Testis (tissue), 3 donors: Measurements from ENCODE around the gene EXOC3L2. TPM values are rescaled to one million over a fixed set of nuclear protein-coding genes. Genes with fewer than 3 reads are reported as not detected.
"Not testable (repeated sequence)": the region's sequence is repeated elsewhere in the genome, so short reads cannot be mapped to it uniquely, and the experiment has no call there.

Experiments
- DNase-seq: peaks from one replicate; pipeline ENCODE4 v3.0.0-alpha.2; 2019
- H3K27ac ChIP-seq, 2 donors: fragments of 200-600 bp; sonication (generic); one replicate each; pipeline ENCODE4 v1.5.1; 2019
- H3K27me3 ChIP-seq: fragments of 200-600 bp; sonication (generic); one replicate; pipeline ENCODE4 v1.5.1; 2019
- H3K36me3 ChIP-seq: fragments of 200-600 bp; sonication (generic); one replicate; pipeline ENCODE4 v1.5.1; 2017; ENCODE audit warnings: low read depth; ENCODE audit errors: missing control alignments
- H3K4me1 ChIP-seq: fragments of 200-600 bp; sonication (generic); one replicate; pipeline ENCODE4 v1.5.1; 2019
- H3K4me3 ChIP-seq, 2 donors: fragments of 200-600 bp; sonication (generic); one replicate each; pipeline ENCODE4 v1.5.1; 2017 to 2019
- H3K9me3 ChIP-seq: fragments of 200-600 bp; sonication (generic); one replicate; pipeline ENCODE4 v1.5.1; 2017
- CTCF ChIP-seq, 3 experiments: fragments of 450-650 bp in 2 of 3; fragments of 200-600 bp in 1 of 3; sonication (generic) in 1 of 3; IDR thresholded peaks; one replicate each; pipeline ENCODE4 v1.5.1; 2016 to 2019; ENCODE audit warnings: antibody characterized with exemption in 3 of 3, mild to moderate bottlenecking in 2 of 3, moderate library complexity in 1 of 3
- POLR2A ChIP-seq: fragments of 450-650 bp; IDR thresholded peaks from one replicate; pipeline ENCODE4 v1.6.1; 2017; ENCODE audit warnings: antibody characterized with exemption, mild to moderate bottlenecking, moderate library complexity
- WGBS, 2 donors: methylation state at CpG; one replicate each; pipeline ENCODE4 v1.1.5; 2018; 5-methylcytosine and 5-hydroxymethylcytosine counted together
- intact Hi-C: fragments of 100-400 bp; cut with DNase I; formaldehyde crosslinking; loops from one replicate; pipeline ENCODE4 v1.15.1; 2023; ENCODE audit warnings: low total_unique reads
- polyA plus RNA-seq: library from polyadenylated mRNA; stranded (reverse); fragments of 350-450 nt; fragmentation: Illumina TruSeq; extraction: RNeasy Lipid Tissue Mini Kit (QIAGEN cat#74804); gene quantifications from one replicate; pipeline ENCODE4 v1.2.3, GENCODE V29; 2014; ENCODE audit warnings: low read depth, low replicate concordance; ENCODE audit not compliant: insufficient read depth
- total RNA-seq, 2 donors: library from RNA; depleted of rRNA; stranded (reverse); fragments of >200 nt; gene quantifications; one replicate each; pipeline ENCODE4 v1.2.3, GENCODE V29; 2016

EXOC3L2 gene
- total and polyA plus RNA-seq, 3 donors from 2014 or later, result 7.4 to 30.2 (median 29.5) TPM

GRCh38 chr19:45238556-45238955, 6.7 kb downstream of the EXOC3L2 start:
- no peak overlapping the region for H3K27ac ChIP-seq
- 87 to 96% methylated on average over 4 to 25 of the region's 25 CpGs for WGBS, 2 donors
- intact Hi-C loops, result no loop called here

GRCh38 chr19:45235485-45235884, 9.7 kb downstream of the EXOC3L2 start:
- TF ChIP-seq CTCF (IDR thresholded peaks at IDR 0.05), result no peak
- no peak for TF ChIP-seq POLR2A
- intact Hi-C loops, result no loop called here
- no peaks in the 10 kb centered on the region for H3K27me3 ChIP-seq
- no peaks in the 10 kb centered on the region for H3K9me3 ChIP-seq
- H3K4me1 ChIP-seq, result no peaks in the 10 kb centered on the region
- H3K4me3 ChIP-seq, result no peak overlapping the region
- no peaks in the 10 kb centered on the region for H3K36me3 ChIP-seq
- WGBS, 2 donors, result 21 to 41% methylated on average over 8 of the region's 8 CpGs
- DNase-seq, result no peak
- no peak overlapping the region for H3K27ac ChIP-seq

More at GRCh38 chr19:45238556-45238955, 6.7 kb downstream of the EXOC3L2 start:
- H3K27me3 ChIP-seq, result no peaks in the 10 kb centered on the region
- DNase-seq, result no peak
- H3K36me3 ChIP-seq, result no peaks in the 10 kb centered on the region
- no peak overlapping the region for H3K4me3 ChIP-seq
- H3K4me1 ChIP-seq, result peaks cover 12% of the 10 kb centered on the region
- no peaks in the 10 kb centered on the region for H3K9me3 ChIP-seq
- TF ChIP-seq CTCF (IDR thresholded peaks at IDR 0.05) (no peak), POLR2A (no peak)

GRCh38 chr19:45234089-45234869, 10.9 kb downstream of the EXOC3L2 start:
- intact Hi-C loops, result no loop called here
- Histone ChIP-seq H3K9me3 (no peaks in the 10 kb centered on the region), H3K36me3 (no peaks in the 10 kb centered on the region), H3K27me3 (no peaks in the 10 kb centered on the region), H3K4me3 (peak overlapping the region; percentile 9 to 29), H3K4me1 (no peaks in the 10 kb centered on the region), H3K27ac (no peak overlapping the region)
- no peak for DNase-seq
- TF ChIP-seq POLR2A (no peak), CTCF (IDR thresholded peaks at IDR 0.05) (no peak)
- WGBS, 2 donors, result 51 to 54% methylated on average over 60 to 90 of the region's 93 CpGs

DNA sequence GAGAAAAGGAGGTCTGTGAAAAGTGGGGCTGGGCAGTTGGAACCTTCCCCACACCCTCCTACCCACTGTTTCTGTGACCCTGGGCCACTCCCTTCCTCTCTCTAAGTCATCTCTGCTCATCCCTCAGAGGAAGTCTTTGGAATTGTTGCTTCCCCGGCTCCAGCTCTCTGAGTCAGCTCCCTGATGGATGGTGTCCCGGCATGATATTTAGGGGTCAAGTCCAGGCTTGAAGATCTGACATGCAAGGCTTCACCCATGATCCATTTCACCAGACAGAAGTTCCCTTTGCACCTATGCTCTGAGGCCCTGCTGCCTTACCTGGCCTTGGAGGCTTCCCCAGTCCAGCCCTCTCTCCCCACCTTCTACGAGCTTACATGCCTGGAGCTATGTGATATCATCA, 13.3 kb downstream of the EXOC3L2 start:
- no peaks in the 10 kb centered on the region for H3K27me3 ChIP-seq
- TF ChIP-seq CTCF (IDR thresholded peaks at IDR 0.05) (no peak), POLR2A (no peak)
- no peak overlapping the region for H3K27ac ChIP-seq
- WGBS, 2 donors, result 86 to 88% methylated on average over 3 of the region's 3 CpGs
- DNase-seq, result no peak
- no peak overlapping the region for H3K4me3 ChIP-seq
- no peaks in the 10 kb centered on the region for H3K36me3 ChIP-seq
- intact Hi-C loops, result no loop called here
- no peaks in the 10 kb centered on the region for H3K9me3 ChIP-seq
- no peaks in the 10 kb centered on the region for H3K4me1 ChIP-seq

- H3K27ac ChIP-seq, DNase-seq, H3K4me1 ChIP-seq, H3K4me3 ChIP-seq, H3K36me3 ChIP-seq, H3K9me3 ChIP-seq, H3K27me3 ChIP-seq, intact Hi-C loops: not testable (repeated sequence)
- 90 to 92% methylated on average over 2 of the region's 2 CpGs for WGBS, 2 donors
These were observed 16.2 kb downstream of the EXOC3L2 start for GRCh38 chr19:45229056-45229455.
